Heart right ventricle (tissue), 16 donors: Measurements from ENCODE around the gene RAD51C. TPM values are rescaled to one million over a fixed set of nuclear protein-coding genes. Genes with fewer than 3 reads are reported as not detected.
"Not testable (repeated sequence)": the region's sequence is repeated elsewhere in the genome, so short reads cannot be mapped to it uniquely, and the experiment has no call there.

Experiments used
- ATAC-seq, 8 donors: fragments of 200-7000 bp; cut with Tn5 transposase; one replicate each; pipeline ENCODE4 v1.9.1; 2020; ENCODE audit warnings: mild to moderate bottlenecking in 8 of 8, moderate library complexity in 8 of 8, moderate number of reproducible peaks in 1 of 8
- DNase-seq, 2 donors: peaks; one replicate each; pipeline ENCODE4 v3.0.0-alpha.2; 2020
- H3K27ac ChIP-seq, 10 donors: fragments of 200-600 bp; sonication (generic) in 2 of 10; one replicate each; pipeline versions ENCODE4 v1.5.0 to v1.8.0; 2020 to 2022; ENCODE audit warnings: mild to moderate bottlenecking in 3 of 10
- H3K27me3 ChIP-seq, 7 donors: fragments of 200-600 bp; one replicate each; pipeline ENCODE4 v1.8.0; 2021 to 2022; ENCODE audit warnings: mild to moderate bottlenecking in 2 of 7
- H3K36me3 ChIP-seq, 9 donors: fragments of 200-600 bp; sonication (generic) in 1 of 9; one replicate each; pipeline versions ENCODE4 v1.5.0 to v1.8.0; 2020 to 2022; ENCODE audit warnings: mild to moderate bottlenecking in 2 of 9
- H3K4me1 ChIP-seq, 9 donors: fragments of 200-600 bp; sonication (generic) in 1 of 9; one replicate each; pipeline versions ENCODE4 v1.5.0 to v1.8.0; 2020 to 2022; ENCODE audit warnings: mild to moderate bottlenecking in 4 of 9
- H3K4me3 ChIP-seq, 10 donors: fragments of 200-600 bp; sonication (generic) in 2 of 10; one replicate each; pipeline versions ENCODE4 v1.5.0 to v1.8.0; 2020 to 2022; ENCODE audit warnings: mild to moderate bottlenecking in 7 of 10, moderate library complexity in 2 of 10
- H3K9me3 ChIP-seq, 11 donors: fragments of 200-600 bp in 10 of 11; sonication (generic) in 2 of 11; one replicate each; pipeline versions ENCODE4 v1.5.0 to v1.8.0; 2013 to 2022; ENCODE audit warnings: mild to moderate bottlenecking in 2 of 11, control low read depth in 1 of 11, moderate library complexity in 1 of 11
- WGBS, 2 donors: extraction: QIAGEN DNeasy Blood & Tissue Kit; methylation state at CpG; one replicate each; pipeline ENCODE4 v1.1.7; 2013; ENCODE audit warnings: inconsistent platforms in 1 of 2; 5-methylcytosine and 5-hydroxymethylcytosine counted together
- intact Hi-C, 10 donors: fragments of 100-400 bp; cut with DNase I; formaldehyde crosslinking; loops; one replicate each; pipeline versions ENCODE4 v1.11.1 to v1.14.2; 2022
- polyA plus RNA-seq, 2 donors: library from polyadenylated mRNA; stranded (reverse); fragments of 200-250 nt; gene quantifications; one replicate each; pipeline ENCODE4 v1.2.3, GENCODE V29; 2013
- total RNA-seq, 10 donors: library from RNA; stranded (reverse); fragmentation: NEBNext Ultra II Directional in 3 of 10; extraction: Animal tissue kit (Norgen Biotek cat#: 25700) in 3 of 10; gene quantifications; one replicate each; pipeline versions ENCODE4 v1.2.1 to v1.2.4, GENCODE V29; 2021 to 2023
- TF ChIP-seq, protein P1 (sequence below), 9 donors: fragments of 200-600 bp; sonication (generic) in 2 of 9; IDR thresholded peaks; one replicate each; pipeline versions ENCODE4 v1.5.0 to v1.8.0; 2021 to 2022; ENCODE audit warnings: antibody characterized with exemption in 9 of 9, mild to moderate bottlenecking in 5 of 9, moderate library complexity in 1 of 9
- donor health status: Arrhythmogenic right ventricular cardiomyopathy.
- donor health status: ischemic (EF 13 %, LVEDD 7.1; RV severe dilation, severe dysfunction).
- donor health status: healthy with polysubstance abuse.
- donor health status: DM: no; HTN: yes; CAD: no.
- donor health status: DM: no; HTN: no; CAD: no.
- donor health status: ischemic (EF 25% LVEDD 6.9; RV normal size, moderate dysfunction).
- donor health status: ischemic (EF 25% LVEDD 5.7; RV mildly dilated, moderate dysfunction).
- donor health status: healthy.
- donor health status: DM: yes; HTN: yes; CAD: no.
- donor health status: Ischemic cardiomyopathy.
- donor health status: ischemic (EF 35%, LVEDD 5.7; RV mildly dilated, moderate dysfunction).
- donor health status: nonischemic (EF 11% LVEDD 7.7; RV severe dilation, severe dysfunction).
- donor health status: DM: yes; HTN: yes; CAD: no.
- donor health status: PGD.
- donor health status: ischemic (EF 29% LVEDD 5.4; RV normal size, mild dysfunction).
- donor health status: nonischemic (EF 23%, LVEDD 6.1; RV moderate dilation, normal function).

Gene RAD51C
- total and polyA plus RNA-seq, 12 donors = 19.4 to 40.7 (median 36.2) TPM

DNA sequence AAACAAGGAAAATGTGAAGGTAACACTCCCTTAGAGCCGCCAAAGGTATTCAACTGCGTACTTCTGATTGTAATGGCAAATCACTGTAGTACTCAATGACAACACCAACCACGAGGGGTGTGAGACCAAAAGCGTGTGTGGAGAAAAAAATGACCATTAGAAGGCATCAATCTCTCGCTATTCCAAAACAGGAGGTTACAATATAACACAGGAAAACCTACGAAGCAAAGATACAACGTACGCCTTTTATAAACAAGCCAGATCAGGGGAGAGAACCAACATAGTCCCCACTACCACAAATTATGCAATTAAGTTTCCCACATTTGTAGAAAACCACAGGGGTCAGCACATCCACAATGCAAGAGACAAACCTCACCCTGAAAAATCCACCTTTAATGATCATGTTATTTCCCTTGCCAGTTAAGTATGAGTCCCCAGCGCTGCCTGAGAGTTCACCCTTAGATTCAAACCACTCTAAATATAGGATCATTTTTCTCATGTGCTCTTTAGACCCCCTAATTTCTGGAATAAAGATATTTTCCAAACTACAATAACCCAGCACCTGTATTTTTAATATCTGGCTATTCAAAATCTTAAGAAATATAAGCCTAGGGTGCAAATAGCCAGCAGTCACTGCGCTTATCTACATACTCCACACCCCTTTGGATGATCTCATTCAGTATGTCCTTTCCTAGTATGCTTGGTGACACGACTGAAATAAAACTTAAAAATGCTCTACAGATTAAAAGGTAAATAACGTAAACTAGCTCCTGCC, 13.0 kb upstream of the RAD51C start:
- 42 to 44% methylated on average over 12 of the region's 12 CpGs for WGBS, 2 donors
- peak overlapping the region in 3 of 10 donors; percentile 19 to 48 (median 29) for H3K27ac ChIP-seq
- no peaks in the 10 kb centered on the region for H3K9me3 ChIP-seq
- peak in 1 of 2 donors; percentile 18 for DNase-seq
- peak overlapping the region in 4 of 10 donors; percentile 5 to 20 (median 12) for H3K4me3 ChIP-seq
- TF ChIP-seq, protein P1, sequence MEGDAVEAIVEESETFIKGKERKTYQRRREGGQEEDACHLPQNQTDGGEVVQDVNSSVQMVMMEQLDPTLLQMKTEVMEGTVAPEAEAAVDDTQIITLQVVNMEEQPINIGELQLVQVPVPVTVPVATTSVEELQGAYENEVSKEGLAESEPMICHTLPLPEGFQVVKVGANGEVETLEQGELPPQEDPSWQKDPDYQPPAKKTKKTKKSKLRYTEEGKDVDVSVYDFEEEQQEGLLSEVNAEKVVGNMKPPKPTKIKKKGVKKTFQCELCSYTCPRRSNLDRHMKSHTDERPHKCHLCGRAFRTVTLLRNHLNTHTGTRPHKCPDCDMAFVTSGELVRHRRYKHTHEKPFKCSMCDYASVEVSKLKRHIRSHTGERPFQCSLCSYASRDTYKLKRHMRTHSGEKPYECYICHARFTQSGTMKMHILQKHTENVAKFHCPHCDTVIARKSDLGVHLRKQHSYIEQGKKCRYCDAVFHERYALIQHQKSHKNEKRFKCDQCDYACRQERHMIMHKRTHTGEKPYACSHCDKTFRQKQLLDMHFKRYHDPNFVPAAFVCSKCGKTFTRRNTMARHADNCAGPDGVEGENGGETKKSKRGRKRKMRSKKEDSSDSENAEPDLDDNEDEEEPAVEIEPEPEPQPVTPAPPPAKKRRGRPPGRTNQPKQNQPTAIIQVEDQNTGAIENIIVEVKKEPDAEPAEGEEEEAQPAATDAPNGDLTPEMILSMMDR (IDR thresholded peaks at IDR 0.05) = no peak
- ATAC-seq = peak in 7 of 8 donors; percentile 44 to 92 (median 75)
- H3K27me3 ChIP-seq = peaks cover 0 to 5% (median 0%) of the 10 kb centered on the region in 7 donors
- no peaks in the 10 kb centered on the region for H3K4me1 ChIP-seq
- intact Hi-C loops = no loop called here
- no peaks in the 10 kb centered on the region for H3K36me3 ChIP-seq

DNA sequence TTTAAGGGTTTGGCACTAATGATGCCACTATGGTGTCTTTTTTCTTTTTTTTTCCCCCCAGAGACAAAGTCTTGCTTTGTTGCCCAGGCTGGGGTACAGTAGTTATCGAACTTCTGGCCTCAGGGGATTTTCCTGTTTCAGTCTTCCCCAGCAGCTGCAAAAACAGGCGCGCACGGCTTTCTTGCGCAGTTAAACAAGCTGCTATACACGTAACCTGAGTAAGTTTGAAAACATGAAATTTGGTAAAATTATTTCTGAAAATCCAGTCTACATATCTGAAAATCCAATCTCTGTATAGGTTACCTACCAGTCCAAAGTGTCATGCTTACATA, 12.4 kb upstream of the RAD51C start:
- DNase-seq = no peak
- Histone ChIP-seq H3K4me1 (no peaks in the 10 kb centered on the region), H3K4me3 (peak overlapping the region in 4 of 10 donors; percentile 5 to 20 (median 12)), H3K27me3 (peaks cover 0 to 5% (median 0%) of the 10 kb centered on the region in 7 donors), H3K36me3 (no peaks in the 10 kb centered on the region), H3K27ac (peak overlapping the region in 2 of 10 donors; percentile 19 to 48), H3K9me3 (no peaks in the 10 kb centered on the region)
- 60 to 66% methylated on average over 6 of the region's 6 CpGs for WGBS, 2 donors
- TF ChIP-seq, protein P1 (IDR thresholded peaks at IDR 0.05) = no peak
- intact Hi-C loops = no loop called here
- peak in 5 of 8 donors; percentile 27 to 69 (median 51) for ATAC-seq

DNA sequence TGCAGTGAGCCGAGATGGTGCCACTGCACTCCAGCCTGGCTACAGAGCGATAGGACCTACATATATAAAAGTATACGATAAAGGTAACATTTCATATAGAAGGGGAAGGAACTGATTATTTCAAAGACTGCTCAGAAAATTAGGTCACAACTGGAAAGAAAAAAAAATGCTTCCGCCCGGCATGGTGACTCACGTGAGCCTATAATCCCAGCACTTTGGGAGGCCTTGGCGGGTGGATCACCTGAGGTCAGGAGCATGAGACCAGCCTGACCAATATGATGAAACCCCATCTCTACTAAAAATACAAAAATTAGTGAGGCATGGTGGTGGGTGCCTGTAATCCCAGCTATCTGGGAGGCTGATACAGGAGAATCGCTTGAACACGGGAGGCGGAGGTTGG, 8.4 kb upstream of the RAD51C start:
- TF ChIP-seq, protein P1 (IDR thresholded peaks at IDR 0.05) = no peak
- H3K4me1 ChIP-seq = no peaks in the 10 kb centered on the region
- intact Hi-C loops = no loop called here

DNA sequence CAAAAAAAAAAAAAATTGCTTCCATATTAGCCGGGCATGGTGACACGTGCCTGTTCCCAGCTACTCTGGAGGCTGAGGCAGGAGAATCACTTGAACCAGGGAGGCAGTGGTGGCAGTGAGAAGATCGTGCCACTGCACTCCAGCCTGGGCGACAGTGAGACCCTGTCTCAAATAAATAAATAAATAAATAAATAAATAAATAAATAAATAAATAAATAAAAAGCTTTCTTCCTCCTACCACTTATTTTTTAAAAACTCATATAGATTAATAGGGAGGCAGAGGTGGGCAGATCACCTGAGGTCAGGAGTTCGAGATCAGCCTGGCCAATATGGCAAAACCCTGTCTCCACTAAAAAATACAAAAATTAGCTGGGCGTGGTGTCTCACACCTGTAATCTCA, 7.9 kb upstream of the RAD51C start:
- H3K27ac ChIP-seq, H3K4me3 ChIP-seq, H3K9me3 ChIP-seq, intact Hi-C loops, DNase-seq, H3K36me3 ChIP-seq, H3K4me1 ChIP-seq, H3K27me3 ChIP-seq, ATAC-seq: not testable (repeated sequence)
- 91 to 92% methylated on average over 6 of the region's 6 CpGs for WGBS, 2 donors

More for the DNA sequence above, 8.4 kb upstream of the RAD51C start:
- H3K9me3 ChIP-seq = no peaks in the 10 kb centered on the region
- DNase-seq = no peak
- ATAC-seq = no peak
- no peaks in the 10 kb centered on the region for H3K36me3 ChIP-seq
- no peak overlapping the region for H3K27ac ChIP-seq
- no peaks in the 10 kb centered on the region for H3K27me3 ChIP-seq
- H3K4me3 ChIP-seq = no peak overlapping the region
- 92 to 93% methylated on average over 10 of the region's 10 CpGs for WGBS, 2 donors

DNA sequence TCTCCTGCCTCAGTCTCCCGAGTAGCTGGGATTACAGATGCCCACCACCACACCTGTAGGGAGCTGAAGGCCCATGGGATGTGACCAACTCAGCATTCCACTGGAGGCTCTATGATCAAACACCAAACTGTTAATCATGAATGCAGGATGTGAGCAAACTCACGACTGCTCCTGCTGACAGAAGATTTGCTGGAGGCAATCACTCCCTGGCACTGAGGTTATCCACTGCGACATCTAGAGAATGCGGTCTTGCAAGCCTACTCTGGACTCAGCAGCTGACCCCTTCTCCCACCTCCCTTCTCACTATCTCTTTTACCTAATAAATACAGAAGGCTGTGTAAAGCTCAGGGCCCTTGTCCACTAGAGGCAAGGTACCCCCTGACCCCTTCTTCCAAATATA, 5.4 kb upstream of the RAD51C start:
- TF ChIP-seq, protein P1 (IDR thresholded peaks at IDR 0.05) = no peak
- intact Hi-C loops = no loop called here
- no peaks in the 10 kb centered on the region for H3K27me3 ChIP-seq
- H3K36me3 ChIP-seq = no peaks in the 10 kb centered on the region
- H3K27ac ChIP-seq = no peak overlapping the region
- DNase-seq (no peak), ATAC-seq (no peak)
- no peaks in the 10 kb centered on the region for H3K9me3 ChIP-seq
- H3K4me3 ChIP-seq = no peak overlapping the region
- H3K4me1 ChIP-seq = peaks cover 0 to under 1% (median 0%) of the 10 kb centered on the region in 9 donors
- 68% methylated on average over 4 of the region's 4 CpGs for WGBS, 2 donors
